GM18520 (cell line): ENCODE measurements around the gene DHRS4.

Experiments
- ATAC-seq: cut with Tn5 transposase; IDR thresholded peaks from one replicate; pipeline ENCODE4 v1.9.1; 2021; ENCODE audit not compliant: unreplicated experiment

The DHRS4 gene

DNA sequence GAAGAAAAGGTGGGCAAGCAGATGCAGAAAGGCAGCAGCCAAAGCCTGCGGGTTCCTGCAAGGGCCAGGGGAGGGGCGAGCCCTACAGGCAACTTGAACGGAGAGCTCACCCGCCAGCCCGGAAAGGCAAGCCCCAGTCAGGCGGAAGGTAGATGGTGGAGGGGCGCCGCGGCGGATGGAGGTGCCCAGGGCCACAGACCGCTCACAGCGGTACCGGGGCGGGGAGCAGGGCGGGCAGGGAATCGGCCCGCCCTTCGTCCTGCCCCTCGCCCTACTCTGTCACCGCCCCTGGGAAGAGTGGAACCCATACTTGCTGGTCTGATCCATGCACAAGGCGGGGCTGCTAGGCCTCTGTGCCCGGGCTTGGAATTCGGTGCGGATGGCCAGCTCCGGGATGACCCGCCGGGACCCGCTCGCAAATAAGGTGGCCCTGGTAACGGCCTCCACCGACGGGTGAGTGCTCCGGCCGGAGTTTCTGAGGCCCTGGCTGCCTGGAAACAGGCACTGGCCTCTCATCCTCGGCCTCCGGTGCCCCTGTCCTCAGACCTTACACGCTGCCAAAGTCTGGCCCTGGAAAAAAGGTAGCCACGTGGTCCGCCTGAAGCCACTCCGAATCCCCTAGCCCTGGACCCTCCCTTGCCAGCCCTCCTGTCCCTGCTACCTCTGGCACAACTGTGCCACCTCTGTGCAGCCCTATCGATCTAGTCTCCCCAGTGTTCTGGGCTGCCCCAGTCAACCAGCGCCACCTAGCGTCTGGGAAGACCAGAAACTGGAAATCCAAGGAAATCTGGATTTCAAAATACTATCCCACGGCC, at the start of gene DHRS4:
TSS of gene DHRS4 (plus strand) at position 307 of the 815 bp plus-strand sequence. CDS start at position 326, 19 bp downstream.
- peak; percentile 66 for ATAC-seq

DNA sequence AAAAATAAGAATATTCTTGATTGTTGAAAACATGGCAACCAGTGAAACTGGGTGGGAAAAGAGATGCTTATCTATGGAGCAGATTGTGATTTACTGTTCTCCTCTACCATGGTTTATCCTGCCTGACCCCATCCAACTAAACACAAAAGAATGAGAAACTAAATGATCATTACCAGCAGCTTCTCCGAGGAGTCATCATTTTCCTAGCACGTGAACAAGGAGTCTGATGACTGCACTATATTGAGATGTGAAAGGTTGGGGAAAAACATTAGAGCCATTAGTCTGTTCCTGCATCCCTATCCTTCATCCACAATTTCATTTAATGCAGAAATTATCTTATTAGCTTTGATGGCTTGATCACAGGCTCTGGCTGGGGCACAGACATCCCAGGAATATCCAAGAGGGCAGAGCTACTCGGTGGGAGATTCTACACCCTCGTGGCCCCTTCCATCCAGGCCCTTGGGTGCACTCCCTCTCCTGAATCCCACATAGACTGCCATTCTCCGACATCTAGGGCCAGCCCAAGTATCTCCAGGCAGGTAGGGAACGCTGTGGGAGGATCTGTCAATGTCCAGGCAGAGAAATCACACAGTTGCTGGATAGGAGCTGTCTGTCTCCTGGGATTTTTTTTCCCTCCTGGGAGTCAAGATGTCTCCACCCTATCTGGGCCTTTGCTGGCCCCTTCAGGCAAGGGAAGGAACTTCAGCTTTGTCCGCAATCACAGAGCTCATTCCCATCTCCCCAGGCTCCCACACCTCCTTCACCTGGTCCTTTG, 43.3 kb upstream of the DHRS4 start:
- no peak for ATAC-seq

DNA sequence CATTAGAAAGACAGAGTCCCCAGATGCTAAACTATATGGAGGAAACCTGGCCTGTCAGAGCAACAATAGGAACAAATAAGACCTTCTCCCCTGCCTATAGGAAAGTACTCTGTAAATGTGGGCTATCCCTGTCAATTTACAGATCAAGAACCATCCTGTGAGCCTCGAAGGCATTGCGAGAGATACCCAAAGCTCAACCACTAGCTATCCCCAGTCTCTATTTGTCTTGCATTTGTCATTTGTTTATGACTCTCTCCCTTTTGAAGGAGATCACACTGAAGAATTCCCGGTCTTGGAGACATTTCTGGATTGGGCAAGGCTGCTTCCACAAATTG, 42.7 kb upstream of the DHRS4 start:
- no peak for ATAC-seq

- ATAC-seq, result no peak
Observed at GRCh38 chr14:23915559-23915958, 38.0 kb upstream of the DHRS4 start.

DNA sequence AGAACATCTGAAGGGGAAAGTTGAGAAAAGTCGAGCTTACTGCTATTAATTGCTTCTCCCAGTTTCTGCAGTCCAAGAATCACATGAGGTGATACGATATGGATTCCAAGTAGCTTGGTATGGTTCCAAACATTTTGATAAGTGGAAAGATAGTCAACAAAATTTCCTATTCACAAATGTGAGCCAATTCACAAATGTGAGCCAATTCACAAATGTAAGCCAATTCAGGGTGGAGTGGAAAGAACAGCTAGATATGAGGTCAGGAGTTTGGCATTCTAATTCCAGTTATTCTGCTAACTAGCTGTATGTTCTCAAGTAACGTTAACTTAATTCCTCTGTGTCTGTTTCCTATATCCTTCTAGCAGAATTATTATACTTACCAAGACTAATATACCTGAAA, 37.6 kb upstream of the DHRS4 start:
- ATAC-seq, result no peak

- no peak for ATAC-seq
Observed at GRCh38 chr14:23916446-23916845, 37.1 kb upstream of the DHRS4 start.

GRCh38 chr14:23922545-23922944, 31.0 kb upstream of the DHRS4 start:
- ATAC-seq, result no peak

- ATAC-seq, result no peak
Observed at GRCh38 chr14:23925523-23926075, 28.0 kb upstream of the DHRS4 start.

- ATAC-seq, result no peak
Observed at GRCh38 chr14:23926543-23926942, 27.0 kb upstream of the DHRS4 start.

GRCh38 chr14:23929136-23929535, 24.4 kb upstream of the DHRS4 start:
- no peak for ATAC-seq

- no peak for ATAC-seq
Observed at GRCh38 chr14:23929822-23930294, 23.7 kb upstream of the DHRS4 start.

GRCh38 chr14:23930742-23931141, 22.8 kb upstream of the DHRS4 start:
- no peak for ATAC-seq

DNA sequence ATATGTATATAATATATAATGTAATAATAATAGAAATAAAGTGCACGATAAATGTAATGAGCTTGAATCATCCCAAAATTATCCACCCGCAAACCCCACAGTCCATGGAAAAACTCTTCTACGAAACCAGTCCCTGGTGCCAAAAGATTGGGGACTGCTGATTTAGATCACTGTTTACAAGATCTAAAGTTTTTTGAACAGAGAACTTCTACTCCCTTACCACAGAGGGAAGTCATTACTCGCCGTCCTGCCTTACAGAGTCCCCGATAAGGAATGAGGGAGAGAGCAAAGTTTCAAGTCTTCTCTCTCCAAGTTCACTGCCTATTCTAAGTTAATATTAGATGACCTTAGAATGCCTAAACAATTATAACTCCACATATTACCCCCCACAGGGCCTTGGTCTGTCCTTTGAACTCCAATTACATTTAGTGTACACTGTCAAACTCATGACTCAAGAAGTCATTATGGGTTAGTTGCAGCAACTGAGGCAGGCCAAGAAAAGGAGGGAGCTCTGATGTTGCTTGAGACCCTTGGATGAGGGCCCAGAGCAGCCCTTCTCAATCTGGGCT, 21.8 kb upstream of the DHRS4 start:
- no peak for ATAC-seq

- ATAC-seq, result no peak
Observed at GRCh38 chr14:23932639-23933038, 20.9 kb upstream of the DHRS4 start.

DNA sequence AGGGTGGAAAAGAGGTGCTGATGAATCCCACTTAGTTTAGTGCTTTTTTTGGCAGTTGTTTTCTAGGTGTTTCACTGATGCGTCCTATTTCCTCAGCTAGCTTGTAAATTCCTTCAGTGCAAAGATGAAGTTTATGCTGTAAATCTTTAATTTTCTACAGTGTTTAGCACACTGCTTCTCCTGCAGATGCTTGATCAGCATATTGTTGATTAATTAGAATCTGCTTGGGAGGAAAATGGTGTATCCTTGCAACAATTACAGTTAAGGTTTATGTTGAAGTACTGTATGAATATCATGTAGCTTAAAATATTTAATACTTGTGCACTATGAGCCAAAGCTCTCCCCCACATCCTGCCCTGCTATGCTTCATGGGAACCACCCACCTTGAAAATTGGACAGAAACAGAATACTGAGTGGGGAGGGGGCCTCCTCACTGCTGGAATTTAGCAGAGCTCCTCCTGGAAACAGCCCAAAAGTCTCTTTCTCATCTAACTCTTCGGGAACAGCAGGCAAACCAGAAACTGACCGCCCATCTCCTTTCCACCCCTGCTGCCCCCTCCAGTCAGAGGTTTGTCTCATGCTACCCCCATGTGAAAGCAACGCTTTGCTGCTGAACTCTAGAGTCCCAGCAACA, 20.3 kb upstream of the DHRS4 start:
- no peak for ATAC-seq

GRCh38 chr14:23933742-23934128, 19.8 kb upstream of the DHRS4 start:
- ATAC-seq, result no peak

GRCh38 chr14:23935158-23935557, 18.4 kb upstream of the DHRS4 start:
- no peak for ATAC-seq

- no peak for ATAC-seq
Observed at GRCh38 chr14:23936084-23936829, 17.3 kb upstream of the DHRS4 start.

GRCh38 chr14:23937203-23937602, 16.4 kb upstream of the DHRS4 start:
- ATAC-seq, result no peak

DNA sequence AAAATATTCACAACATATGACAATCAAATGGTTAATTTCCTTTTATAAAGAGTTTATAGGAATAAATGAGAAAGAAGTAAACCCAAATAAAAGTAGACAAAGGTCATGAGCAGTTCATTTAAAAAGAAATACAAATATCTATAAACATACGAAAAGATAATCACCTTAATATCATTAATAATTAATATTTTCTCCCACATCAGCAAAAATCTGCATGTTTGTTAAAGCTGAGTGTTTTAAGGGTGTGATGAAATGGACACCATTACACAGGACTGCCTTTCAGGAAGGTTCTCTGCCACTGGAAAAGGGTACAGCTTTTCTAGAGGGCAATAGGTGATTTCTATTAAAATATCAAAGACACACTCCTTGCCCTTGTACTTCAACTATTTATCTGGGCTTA, 14.7 kb upstream of the DHRS4 start:
- no peak for ATAC-seq
